Activated naive CD8-positive, alpha-beta T cell treated with anti-CD3 and anti-CD28 coated beads, Interleukin-2, amount 50 U/mL, for 24 hours (primary cell): ENCODE results near the gene XPR1.

Experiments used
- ATAC-seq: fragments of 150-1000 bp; cut with Tn5 transposase; one replicate; pipeline ENCODE4 v1.10.0; 2021
- DNase-seq: peaks from one replicate; pipeline ENCODE4 v3.0.0; 2021
- H3K27ac Mint-ChIP-seq: one replicate; pipeline ENCODE4 v1.8.0; 2021; ENCODE audit warnings: mild to moderate bottlenecking, mixed read lengths
- H3K27me3 Mint-ChIP-seq: one replicate; pipeline ENCODE4 v1.8.0; 2021; ENCODE audit warnings: mixed read lengths
- H3K36me3 Mint-ChIP-seq: one replicate; pipeline ENCODE4 v1.8.0; 2021; ENCODE audit warnings: low read depth, mixed read lengths
- H3K4me1 Mint-ChIP-seq: one replicate; pipeline ENCODE4 v1.8.0; 2021; ENCODE audit warnings: mixed read lengths
- H3K4me3 Mint-ChIP-seq: one replicate; pipeline ENCODE4 v1.8.0; 2021; ENCODE audit warnings: mild to moderate bottlenecking, moderate library complexity, mixed read lengths
- H3K9me3 Mint-ChIP-seq: one replicate; pipeline ENCODE4 v1.8.0; 2021; ENCODE audit warnings: mixed read lengths

Gene XPR1

GRCh38 chr1:180935326-180936109 lies 303.7 kb downstream of the XPR1 start:
- H3K27me3 Mint-ChIP-seq: no peaks in the 10 kb centered on the region
- ATAC-seq (no peak), DNase-seq (no peak)
- H3K4me3 Mint-ChIP-seq: no peak overlapping the region
- H3K36me3 Mint-ChIP-seq: no peaks in the 10 kb centered on the region
- H3K27ac Mint-ChIP-seq: no peak overlapping the region
- peaks cover 3% of the 10 kb centered on the region for H3K4me1 Mint-ChIP-seq
- no peaks in the 10 kb centered on the region for H3K9me3 Mint-ChIP-seq

- Mint-ChIP-seq H3K36me3 (no peaks in the 10 kb centered on the region), H3K27ac (no peak overlapping the region), H3K4me1 (peaks cover 3% of the 10 kb centered on the region), H3K9me3 (no peaks in the 10 kb centered on the region), H3K4me3 (no peak overlapping the region), H3K27me3 (no peaks in the 10 kb centered on the region)
- no peak for ATAC-seq
- DNase-seq: no peak
Observed at GRCh38 chr1:180936110-180937011, 304.5 kb downstream of the XPR1 start.

GRCh38 chr1:180937012-180937372 lies 305.2 kb downstream of the XPR1 start:
- ATAC-seq: no peak
- no peaks in the 10 kb centered on the region for H3K9me3 Mint-ChIP-seq
- no peaks in the 10 kb centered on the region for H3K36me3 Mint-ChIP-seq
- H3K4me3 Mint-ChIP-seq: no peak overlapping the region
- no peak overlapping the region for H3K27ac Mint-ChIP-seq
- no peak for DNase-seq
- H3K4me1 Mint-ChIP-seq: peaks cover 3% of the 10 kb centered on the region
- no peaks in the 10 kb centered on the region for H3K27me3 Mint-ChIP-seq

GRCh38 chr1:180937624-180938225 lies 305.9 kb downstream of the XPR1 start:
- H3K36me3 Mint-ChIP-seq: no peaks in the 10 kb centered on the region
- no peak overlapping the region for H3K27ac Mint-ChIP-seq
- DNase-seq (no peak), ATAC-seq (no peak)
- no peak overlapping the region for H3K4me3 Mint-ChIP-seq
- H3K9me3 Mint-ChIP-seq: no peaks in the 10 kb centered on the region
- peaks cover 3% of the 10 kb centered on the region for H3K4me1 Mint-ChIP-seq
- no peaks in the 10 kb centered on the region for H3K27me3 Mint-ChIP-seq

- Mint-ChIP-seq H3K27ac (no peak overlapping the region), H3K4me3 (no peak overlapping the region), H3K27me3 (no peaks in the 10 kb centered on the region), H3K36me3 (peaks cover 3% of the 10 kb centered on the region), H3K4me1 (peaks cover 3% of the 10 kb centered on the region), H3K9me3 (no peaks in the 10 kb centered on the region)
- ATAC-seq (no peak), DNase-seq (no peak)
Observed at GRCh38 chr1:180939073-180939710, 307.4 kb downstream of the XPR1 start.

GRCh38 chr1:180939711-180940103 lies 307.9 kb downstream of the XPR1 start:
- no peak for DNase-seq
- H3K9me3 Mint-ChIP-seq: no peaks in the 10 kb centered on the region
- no peaks in the 10 kb centered on the region for H3K27me3 Mint-ChIP-seq
- H3K27ac Mint-ChIP-seq: no peak overlapping the region
- H3K4me3 Mint-ChIP-seq: no peak overlapping the region
- H3K4me1 Mint-ChIP-seq: no peaks in the 10 kb centered on the region
- no peak for ATAC-seq
- H3K36me3 Mint-ChIP-seq: peaks cover 6% of the 10 kb centered on the region
